Neutrophil (primary cell): ENCODE data around the gene ACYP1.
A peak's percentile ranks its signal among the peaks of the same experiment; 100 is the strongest.

Experiments
- H3K27ac ChIP-seq: fragments of 200-600 bp; sonication (generic); 2 replicates; pipeline ENCODE4 v1.5.1; 2016; ENCODE audit warnings: mild to moderate bottlenecking, moderate library complexity
- H3K27me3 ChIP-seq: fragments of 200-600 bp; sonication (generic); 2 replicates; pipeline ENCODE4 v1.6.0; 2016; ENCODE audit warnings: mild to moderate bottlenecking
- H3K36me3 ChIP-seq: fragments of 200-600 bp; sonication (generic); 2 replicates; pipeline ENCODE4 v1.5.1; 2017
- H3K4me1 ChIP-seq, 2 experiments: fragments of 200-600 bp in 1 of 2; sonication (generic) in 1 of 2; 1 replicate in 1 of 2; 2 replicates in 1 of 2; pipeline versions ENCODE4 v1.5.1 to v1.6.1; 2013 to 2016; ENCODE audit warnings: low read depth in 1 of 2, low read length in 1 of 2, mild to moderate bottlenecking in 1 of 2, moderate library complexity in 1 of 2; ENCODE audit not compliant: control insufficient read depth in 1 of 2, insufficient read depth in 1 of 2
- H3K4me3 ChIP-seq, 2 experiments: fragments of 200-600 bp in 1 of 2; sonication (generic) in 1 of 2; 1 replicate in 1 of 2; 2 replicates in 1 of 2; pipeline ENCODE4 v1.5.1; 2013 to 2016; ENCODE audit warnings: low read depth in 1 of 2, low read length in 1 of 2, mild to moderate bottlenecking in 1 of 2, moderate library complexity in 1 of 2
- H3K9me3 ChIP-seq: fragments of 200-600 bp; sonication (generic); 2 replicates; pipeline ENCODE4 v1.5.1; 2016
- CTCF ChIP-seq: fragments of 200-600 bp; sonication (generic); IDR thresholded peaks from 2 replicates; pipeline ENCODE4 v1.5.1; 2016; ENCODE audit warnings: antibody characterized with exemption

Gene ACYP1

GRCh38 chr14:75003250-75004027 is 60.4 kb downstream of the ACYP1 start:
- Histone ChIP-seq H3K27ac (peak overlapping the region; percentile 82), H3K4me3 (peak overlapping the region; percentile 74 to 80)
- no peak for TF ChIP-seq CTCF

More at GRCh38 chr14:75003250-75004027, 60.4 kb downstream of the ACYP1 start:
- Histone ChIP-seq H3K4me1 (peaks cover 18 to 22% of the 10 kb centered on the region in 2 experiments), H3K27me3 (no peaks in the 10 kb centered on the region), H3K9me3 (no peaks in the 10 kb centered on the region), H3K36me3 (peaks cover 32% of the 10 kb centered on the region)
